ENCODE measurements around the gene NOTCH1.
A peak's percentile ranks its signal among the peaks of the same experiment; 100 is the strongest.

The NOTCH1 gene

DNA sequence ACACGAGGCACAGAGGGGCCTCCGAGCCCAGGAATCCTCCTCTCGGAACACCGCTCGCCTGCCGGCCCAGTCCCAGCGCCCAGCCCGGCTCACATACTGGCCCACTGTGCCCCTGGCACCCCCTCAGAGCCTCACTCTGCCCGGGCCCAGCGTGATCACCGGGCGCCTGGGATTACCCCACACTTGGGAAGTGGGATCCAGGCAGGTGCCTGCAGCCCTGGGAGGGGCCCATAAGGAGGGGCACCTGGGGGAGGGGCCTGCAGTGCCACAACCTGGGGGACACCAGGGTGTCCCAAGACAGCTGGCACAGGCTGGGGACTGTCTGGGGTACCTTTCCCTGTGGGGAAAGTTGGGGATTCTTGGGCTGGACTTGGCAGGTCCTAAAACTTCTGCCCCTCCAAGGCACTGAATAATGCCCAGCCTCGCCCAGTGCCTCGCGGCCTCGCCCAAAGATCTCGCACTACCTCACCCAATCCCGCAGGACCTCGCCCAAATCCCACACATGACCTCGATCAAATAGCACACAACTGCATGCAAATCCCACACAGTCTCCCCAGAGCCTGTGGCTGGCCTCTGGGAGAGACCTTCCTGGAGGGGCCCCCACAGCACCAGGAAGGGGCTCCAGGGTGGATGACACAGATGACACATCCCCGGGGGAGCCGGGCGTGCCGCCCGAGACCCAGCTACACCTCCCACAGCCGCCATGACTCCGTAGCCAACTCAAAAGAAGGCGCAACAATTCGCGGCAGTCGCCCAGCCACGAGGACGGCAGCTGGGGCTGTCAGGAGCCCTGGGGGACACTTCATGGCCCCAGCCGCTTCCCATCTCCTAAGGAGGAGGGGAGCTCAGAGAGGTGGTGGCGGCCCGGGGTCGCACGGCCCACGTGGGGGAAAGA lies 13.7 kb downstream of the NOTCH1 start:
- no peak for DNase-seq (ENCODE audit: low spot score)

DNA sequence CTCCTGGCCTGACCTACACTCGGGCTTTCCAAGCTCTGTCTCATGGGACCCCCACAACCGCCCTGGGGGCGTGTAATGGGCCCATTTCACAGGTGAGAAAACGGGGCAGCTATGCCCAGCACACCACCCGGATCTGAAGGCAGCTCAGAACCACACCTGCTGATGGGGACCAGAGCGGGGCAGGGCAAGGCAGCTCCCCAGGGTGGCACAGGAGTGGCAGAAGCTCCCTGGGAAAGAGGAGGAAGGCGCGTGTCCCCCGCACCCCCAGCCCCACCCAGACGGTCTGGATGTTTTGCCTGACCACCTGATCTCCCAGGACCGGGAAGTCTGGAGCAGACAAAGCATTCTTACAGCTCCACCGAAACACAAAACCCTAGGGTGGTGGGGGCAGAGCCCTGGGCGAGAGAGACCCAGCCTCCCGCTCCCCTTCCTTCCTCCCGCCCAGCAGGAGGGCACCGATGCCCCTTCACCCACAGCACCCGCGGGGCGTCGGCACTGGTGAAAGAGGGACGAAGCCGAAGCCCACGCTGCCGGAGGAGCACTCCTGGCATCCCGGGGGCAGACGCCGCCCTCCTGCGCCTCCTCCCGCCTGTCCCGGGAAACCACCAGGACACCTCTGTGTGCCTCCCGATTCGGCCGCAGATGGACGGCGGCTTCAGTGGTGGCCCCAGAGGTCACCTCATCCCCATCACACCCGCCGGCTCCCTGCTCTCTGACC lies 14.5 kb downstream of the NOTCH1 start:
- DNase-seq (ENCODE audit: low spot score), result no peak

DNA sequence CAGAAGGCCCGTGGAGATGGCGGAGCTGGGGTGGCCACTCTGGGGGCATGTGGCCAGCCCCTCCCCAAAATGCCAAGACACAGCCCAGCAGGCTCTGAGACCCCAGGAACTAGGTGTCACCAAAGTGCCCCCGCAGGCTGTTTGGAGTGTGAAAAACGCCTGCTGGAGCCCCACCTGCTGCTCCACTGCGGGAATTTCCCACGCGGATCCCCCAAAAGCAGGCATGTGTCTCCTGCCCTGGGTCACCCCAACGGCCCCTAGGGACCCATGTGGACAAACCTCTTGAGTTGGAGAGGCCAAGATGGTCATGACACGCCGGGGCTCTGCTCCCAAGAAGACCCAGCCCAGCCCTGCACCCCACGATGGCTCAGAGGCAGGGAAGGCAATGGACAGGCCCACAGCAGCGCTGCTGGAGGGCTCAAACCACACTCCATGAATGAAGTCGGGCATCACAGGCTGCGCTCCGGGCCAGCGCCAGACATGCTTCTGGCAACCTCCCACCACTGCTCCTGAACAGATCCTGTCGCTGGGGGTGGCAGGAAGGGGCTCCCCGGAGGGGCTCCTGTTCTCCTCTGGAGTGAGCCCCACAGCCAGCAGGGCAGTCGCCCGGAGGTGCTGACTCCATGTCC lies 15.3 kb downstream of the NOTCH1 start:
- DNase-seq (ENCODE audit: low spot score), result no peak

DNA sequence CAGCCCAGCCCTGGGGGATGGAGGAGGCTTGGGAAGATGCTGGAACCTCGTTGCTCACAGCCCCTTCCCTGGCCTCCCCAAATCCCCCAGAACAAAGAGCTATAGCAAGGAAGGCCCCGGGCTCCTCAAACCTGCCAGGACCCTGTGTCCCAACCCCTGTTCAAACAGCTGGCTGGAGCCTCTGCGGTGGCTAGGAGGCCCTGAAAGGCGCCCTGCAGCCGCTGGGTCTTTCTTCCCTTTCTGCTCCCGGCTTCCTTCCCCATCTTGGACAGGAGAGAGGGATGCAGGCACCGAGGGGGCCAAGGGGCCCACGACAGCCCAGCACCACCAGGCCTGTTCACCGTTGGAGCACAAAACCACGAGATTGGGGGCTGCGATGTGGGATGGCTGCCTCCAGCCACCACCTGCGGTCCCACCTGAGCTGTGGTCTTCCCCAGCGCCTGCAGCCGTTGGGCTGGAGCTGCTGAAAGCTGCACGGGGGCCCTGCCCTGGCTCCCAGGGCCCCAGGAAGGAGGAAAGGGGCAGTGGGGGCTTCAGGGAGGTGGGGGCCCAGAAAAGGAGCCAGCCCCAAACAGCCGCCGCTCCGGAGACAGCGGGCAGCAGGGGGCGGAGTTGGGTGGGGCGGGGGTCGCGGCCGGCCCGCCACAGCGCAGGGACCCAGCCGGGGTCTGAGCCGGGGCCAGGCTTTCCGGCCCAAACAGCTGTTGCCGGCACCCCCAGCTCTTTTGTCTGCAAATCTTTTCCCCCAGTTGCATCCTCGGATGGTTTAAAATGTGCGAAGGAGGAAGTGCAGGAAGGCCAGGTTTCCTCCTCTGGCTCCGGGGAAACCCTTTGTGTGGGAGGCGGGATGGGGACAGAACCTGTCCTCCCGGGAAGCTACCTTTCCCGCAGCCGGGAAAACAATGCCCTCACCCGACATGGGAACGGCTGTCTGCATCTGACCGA lies 16.1 kb downstream of the NOTCH1 start:
- no peak for DNase-seq (ENCODE audit: low spot score)

DNA sequence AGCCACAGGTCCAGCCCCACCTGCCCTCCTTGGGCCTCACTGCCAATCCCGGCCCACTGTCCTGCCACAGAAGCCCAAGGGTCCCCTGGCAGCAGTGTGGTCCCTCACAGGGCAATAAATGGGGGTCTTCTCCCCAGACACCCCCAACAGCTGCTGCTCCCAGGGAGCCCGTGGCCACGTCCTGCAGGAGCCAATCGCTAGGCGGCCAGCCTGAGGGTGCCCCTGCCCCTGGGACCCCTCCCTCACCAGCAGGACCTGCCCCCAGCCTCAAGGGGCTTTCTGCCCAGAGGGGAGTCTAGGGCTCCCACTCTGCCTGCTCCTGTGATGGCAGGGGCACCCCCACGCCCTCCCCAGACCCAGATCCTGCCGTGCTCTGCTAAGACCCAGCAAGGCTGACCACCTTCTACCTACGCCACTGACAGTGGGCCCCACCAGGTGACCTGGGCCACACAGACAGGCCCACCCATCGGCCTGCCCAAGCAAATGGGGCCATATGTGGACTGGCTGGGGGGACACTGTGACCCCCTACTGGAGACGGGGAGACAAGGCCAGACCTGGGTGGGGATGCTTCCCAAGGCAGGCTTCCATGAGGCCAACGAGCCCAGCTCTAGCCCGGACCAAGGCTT lies 17.0 kb downstream of the NOTCH1 start:
- DNase-seq (ENCODE audit: low spot score), result no peak

DNA sequence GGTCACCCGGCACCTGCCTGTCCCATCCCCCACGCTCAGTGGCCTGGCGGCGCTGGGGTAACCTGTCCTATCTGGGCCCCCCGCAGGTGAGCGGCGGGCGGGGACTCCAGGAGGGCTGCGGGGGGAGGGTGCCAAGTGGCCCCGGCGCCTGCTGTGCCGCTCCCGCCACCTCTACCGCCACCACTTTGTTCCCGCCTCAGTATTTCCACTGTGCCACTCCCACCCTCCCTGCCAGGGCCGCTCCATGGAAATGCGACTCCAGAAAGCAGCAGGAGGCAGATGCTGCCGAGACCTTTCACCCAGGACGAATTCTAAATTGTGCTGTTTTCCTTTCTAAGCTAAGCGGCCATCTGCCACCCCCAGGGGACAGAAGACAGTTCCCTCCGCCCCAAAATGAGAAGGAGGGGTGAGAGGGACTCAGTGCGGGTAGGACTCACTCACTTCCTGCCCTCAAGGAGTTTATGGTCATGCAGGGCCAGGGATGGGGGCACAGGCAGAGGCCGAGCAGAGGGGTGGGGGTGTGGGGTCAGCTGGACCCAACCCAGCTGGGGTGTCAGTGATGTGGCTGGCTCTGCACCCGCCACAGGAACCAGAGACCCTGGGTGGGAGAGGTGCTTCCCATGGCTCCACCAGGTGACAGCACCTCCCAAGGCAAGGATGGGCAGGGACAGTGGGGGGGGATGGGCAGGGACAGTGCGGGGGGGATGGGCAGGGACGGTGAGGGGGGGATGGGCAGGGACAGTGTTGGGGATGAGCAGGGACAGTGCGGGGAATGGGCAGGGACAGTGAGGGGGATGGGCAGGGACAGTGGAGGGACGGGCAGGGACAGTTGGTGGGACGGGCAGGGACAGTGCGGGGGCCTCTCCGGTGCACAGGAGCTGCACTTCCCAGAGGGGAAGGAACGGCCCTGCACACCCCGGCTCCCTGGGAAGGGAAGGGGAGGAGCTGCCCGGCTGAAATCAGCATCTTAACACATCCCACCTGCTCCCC lies 17.8 kb downstream of the NOTCH1 start:
- DNase-seq (ENCODE audit: low spot score), result no peak

DNA sequence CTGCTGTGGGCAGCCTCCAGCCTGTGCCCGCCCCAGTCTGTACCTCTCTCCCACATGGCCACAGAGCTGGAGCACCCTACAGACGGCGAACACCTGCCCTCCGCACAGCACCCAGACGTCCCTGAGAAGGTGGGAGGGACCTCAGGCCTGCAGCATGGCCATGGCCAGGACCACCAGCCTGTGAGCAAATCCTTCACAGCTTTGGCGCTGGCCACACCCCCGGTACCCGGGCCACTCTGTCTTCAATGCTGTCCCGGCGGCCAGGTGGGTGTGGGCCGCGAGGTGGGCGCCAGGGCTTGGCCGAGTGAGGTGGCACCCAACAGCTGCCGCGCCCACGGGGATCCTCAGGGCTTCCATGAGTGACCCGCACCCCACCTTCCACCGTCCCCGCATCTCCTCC lies 18.7 kb downstream of the NOTCH1 start:
- DNase-seq (ENCODE audit: low spot score), result no peak

DNA sequence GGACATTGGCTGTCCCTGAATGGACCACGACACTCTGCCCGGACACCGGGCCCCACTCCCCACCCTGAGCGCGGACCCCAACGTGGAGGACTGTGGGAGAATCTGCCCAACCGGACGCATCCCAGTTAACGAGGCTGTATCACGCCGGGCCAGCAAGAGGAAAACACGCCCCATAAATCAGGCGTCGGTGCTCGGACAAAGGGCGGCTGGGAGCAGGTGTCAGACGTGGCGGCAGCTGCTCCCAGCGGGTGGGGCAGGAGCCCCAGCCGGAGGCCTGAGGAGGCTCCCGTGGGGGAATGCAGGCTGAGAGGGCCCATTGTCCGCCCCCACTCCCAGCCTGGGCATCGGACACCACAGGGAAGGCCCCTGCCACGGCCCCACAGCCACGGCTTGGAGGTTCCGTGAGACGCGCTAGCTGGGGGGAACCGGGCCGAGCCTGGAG lies 19.2 kb downstream of the NOTCH1 start:
- peak; percentile 90 for DNase-seq (ENCODE audit: low spot score)

DNA sequence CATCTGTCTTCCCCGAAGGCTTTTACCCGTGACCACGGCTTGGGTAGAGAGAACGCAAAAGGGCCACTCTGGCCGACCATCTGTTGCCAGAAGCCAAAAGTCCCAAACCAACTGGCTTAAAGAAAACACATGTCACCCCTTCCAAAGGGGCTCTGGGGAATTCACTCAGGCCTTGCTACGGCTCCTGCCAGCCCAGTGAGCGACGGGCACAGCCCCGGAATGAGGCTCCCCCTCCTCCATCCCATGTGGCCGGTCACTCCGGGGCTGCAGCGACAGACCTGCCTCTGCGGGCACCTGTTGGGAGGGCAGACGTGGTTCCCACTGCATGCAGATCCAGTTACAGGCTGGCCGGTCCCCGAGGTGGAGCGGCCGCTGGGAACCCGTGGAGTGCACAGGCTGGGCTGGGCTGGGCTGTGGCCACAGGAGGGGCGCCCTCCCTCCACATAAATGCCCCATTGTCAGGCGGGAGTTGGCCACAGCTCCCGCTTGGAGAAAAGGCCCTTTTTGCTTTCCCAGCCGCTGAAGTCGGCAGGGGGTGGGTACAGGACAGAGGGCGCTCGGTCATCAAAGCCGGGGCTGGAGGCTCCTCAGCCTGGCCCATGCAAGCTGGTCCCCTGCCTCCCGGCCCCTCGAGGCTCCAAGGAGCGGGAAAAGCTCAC lies 19.9 kb downstream of the NOTCH1 start:
- DNase-seq (ENCODE audit: low spot score), result peak; percentile 97

DNA sequence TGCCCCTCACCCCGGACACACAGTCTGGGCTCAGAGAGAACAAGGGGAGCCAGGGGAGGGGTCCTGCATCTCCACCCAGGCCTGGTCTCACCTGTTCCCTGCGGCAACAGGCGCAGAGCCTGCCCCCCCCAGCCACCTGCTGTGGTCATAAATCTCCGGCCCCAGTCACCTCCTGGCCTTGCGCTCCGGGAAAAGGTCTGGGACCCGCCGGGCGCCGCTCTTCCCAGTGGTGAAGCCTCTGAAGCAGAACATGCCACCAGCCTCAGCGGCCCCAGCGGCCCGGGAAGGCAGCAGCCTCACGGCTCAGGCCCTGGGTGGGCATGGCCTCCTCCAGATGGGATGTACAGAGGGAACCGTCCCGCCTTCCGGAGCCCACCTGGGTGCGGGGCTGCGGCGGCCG lies 20.6 kb downstream of the NOTCH1 start:
- DNase-seq (ENCODE audit: low spot score), result no peak

DNA sequence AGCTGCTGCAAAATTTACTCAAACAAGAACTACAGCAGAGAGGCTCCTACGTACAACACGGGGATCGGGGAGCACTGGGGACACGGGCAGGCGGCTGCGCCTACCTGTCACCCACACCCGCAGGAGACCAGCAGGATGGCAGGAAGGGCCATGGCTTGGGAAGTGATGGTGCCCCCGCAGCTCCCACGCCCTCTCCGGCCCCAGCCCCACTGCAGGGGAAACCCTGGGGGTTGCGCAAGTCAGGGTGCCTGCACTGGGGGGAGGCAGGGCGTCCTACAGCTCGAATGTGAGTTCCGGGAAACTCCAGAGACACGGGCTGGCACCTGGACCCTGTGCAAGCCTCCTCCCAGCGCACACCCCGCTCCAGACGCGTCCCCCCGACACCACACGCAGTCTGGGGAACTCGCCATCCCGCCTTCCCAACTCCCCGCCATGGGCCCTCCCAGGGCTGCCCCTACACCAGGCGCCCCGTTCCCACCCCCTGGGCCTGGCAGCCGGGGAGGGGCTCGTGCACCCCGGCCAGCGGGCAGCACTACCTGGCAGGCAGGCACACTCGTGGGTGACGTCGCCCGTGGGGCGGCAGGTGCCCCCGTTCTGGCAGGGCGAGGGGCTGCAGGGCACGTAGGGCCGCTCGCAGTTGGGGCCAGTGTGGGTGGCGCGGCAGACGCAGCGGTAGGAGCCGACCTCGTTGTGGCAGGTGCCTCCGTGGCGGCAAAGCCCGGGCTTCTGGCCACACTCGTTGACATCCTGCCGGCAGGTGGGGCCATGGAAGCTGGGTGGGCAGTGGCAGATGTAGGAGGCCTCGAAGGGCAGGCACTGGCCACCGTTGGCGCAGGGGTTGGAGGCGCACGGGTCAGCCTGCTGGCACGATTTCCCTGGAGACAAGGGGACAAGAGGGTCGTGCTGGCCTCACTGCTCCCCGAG lies 23.3 kb downstream of the NOTCH1 start:
- no peak for DNase-seq (ENCODE audit: low spot score)

DNA sequence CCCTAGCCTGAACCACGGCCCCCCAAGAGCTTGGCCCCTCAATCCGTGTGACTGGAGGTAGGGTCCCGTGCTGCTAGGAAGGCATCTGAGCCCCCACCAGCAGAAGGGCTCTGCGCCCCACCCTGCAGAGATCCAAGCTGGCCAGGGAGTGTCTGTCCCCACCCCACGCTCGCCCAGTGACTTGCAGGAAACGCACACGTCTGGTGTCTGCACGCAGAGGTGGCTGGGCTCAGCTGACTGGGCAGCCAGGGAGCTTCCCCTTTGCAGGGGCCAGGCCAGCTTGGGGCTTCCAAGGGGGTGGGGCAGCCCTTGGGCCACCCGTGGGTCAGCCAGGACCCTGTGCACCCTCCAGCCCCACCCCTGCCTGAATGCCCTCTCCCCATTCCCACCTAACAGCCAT lies 24.3 kb downstream of the NOTCH1 start:
- no peak for DNase-seq (ENCODE audit: low spot score)

DNA sequence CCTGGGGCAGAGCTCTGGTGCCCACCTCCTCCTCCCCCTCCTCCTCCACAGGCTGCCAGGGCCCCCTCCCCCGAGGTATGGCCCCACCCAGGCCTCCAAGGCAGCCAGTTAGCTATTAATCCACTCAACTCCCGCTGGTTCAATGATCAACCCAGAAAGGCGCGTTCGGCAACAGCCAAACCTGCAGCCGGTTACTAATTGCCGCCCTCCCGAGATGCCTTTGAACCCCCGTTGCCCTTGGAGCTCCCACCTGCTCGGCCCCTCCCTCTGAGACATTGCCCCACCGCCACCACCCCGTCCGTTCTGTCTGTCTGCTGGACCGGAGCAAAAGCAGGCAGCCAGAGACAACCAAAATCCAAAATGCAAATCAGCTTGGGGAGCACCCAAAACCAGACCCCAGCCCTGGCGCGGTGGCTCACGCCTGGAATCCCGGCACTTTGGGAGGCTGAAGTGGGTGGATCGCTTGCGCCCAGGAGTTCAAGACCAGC lies 25.8 kb downstream of the NOTCH1 start:
- no peak for DNase-seq (ENCODE audit: low spot score)

DNA sequence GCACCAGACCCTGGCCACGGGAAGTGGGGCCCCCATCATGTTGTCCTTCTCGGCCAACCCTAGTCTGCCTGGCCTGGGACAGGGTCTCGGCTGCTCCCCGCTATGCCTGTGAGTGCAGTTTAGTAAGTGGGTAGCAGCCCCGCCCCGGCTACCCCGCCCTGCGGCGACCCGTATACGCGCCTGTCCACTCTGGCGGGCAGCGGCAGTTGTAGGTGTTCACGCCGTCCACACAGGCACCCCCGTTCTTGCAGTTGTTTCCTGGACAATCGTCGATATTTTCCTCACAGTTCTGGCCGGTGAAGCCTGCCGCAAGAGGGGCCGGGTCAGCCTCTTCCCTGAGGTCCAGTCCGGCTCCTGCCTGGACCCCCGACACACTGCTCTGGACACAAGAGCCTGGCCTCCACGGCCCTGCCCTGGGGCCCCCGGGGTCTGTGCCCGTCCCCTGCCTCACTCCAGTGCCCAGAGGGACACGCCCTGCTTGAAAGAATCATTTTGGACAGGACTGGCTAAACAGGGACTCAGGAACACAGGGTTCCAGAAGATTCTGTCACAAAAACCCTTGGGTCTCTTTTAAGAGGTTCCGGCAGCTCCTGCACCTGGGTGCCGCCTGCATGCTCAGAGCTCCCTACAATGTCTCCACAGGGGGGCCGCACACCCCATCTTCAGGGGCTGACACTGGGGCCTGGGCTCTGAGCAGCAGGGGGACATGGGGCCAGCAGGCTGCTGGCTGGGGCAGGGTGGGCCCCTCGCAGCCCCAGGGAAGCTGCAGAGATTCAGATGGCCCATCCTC lies 26.4 kb downstream of the NOTCH1 start:
- DNase-seq (ENCODE audit: low spot score), result no peak

DNA sequence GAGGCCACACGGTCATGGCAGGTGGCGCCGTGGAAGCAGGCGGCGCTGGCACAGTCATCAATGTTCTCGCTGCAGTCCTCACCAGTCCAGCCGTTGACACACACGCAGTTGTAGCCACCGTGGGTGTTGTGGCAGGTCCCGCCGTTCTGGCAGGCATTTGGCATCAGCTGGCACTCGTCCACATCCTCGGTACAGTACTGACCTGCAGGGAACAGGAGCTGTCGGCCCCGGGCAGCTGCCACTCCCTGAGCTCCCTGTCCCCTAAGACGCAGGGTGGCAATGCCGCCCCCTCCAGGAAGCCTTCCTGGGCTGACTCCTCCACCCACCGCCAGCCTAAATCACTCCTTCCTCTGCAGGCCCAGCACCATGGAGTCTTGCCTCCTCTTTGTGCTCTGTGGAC lies 27.2 kb downstream of the NOTCH1 start:
- no peak for DNase-seq (ENCODE audit: low spot score)

DNA sequence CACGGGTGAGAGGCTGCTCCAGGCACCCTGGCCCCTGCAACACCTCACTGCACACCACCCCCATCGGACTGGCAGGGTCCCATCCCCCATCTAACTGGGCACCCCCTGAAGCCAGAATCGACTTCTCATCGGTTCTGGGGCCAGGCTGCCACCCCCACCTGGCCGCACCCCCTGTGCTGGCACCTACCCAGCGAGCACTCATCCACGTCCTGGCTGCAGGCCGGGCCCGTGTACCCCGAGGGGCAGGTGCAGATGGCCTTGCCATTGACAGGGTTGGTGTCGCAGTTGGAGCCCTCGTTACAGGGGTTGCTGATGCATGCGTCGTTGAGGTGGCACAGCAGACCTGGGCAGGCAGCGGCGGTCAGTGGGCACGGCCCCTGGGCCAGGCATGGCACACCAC lies 27.9 kb downstream of the NOTCH1 start:
- DNase-seq (ENCODE audit: low spot score), result no peak

DNA sequence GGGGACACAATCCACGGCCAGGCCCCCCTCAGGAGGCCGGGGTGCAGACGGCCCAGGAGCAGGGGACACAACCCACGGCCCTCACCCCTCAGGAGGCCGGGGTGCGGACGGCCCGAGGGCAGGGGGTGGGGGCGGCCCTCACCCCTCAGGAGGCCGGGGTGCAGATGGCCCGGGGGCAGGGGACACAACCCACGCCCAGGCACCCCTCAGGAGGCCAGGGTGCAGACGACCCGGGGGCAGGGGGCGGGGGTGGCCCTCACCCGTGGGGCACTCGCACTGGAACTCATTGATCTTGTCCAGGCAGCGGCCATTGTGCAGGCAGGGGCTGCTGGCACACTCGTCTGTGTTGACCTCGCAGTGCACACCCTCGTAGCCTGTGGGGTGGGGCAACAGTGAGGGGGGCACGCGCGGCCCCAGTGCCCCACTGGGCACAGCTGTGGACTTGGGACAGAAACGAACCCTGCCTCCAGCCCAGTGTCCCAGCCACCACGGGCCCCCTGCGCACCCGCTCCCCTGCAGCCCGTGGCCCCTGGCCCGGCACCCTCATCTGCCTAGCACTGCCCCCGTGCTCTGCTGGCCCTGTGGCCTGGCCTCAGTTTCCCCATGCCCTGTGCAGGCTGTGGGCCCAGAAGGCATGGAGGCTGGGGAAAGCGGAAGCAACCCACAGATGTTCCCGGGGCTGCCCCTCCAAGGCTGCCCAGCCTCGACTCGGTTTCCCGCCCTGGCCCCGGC lies 28.7 kb downstream of the NOTCH1 start:
- no peak for DNase-seq (ENCODE audit: low spot score)
